Skin epidermis (tissue), 12 donors: ENCODE data around the gene RRP1.
A peak's percentile ranks its signal among the peaks of the same experiment; 100 is the strongest.

ENCODE experiments used
- H3K27ac ChIP-seq, 21 experiments: fragments of 200-600 bp; sonication (generic) in 11 of 21; one replicate each; pipeline ENCODE4 v1.5.0; 2020; ENCODE audit warnings: mild to moderate bottlenecking in 3 of 21, inconsistent platforms in 2 of 21, moderate library complexity in 2 of 21
- H3K4me3 ChIP-seq, 7 experiments: fragments of 200-600 bp; sonication (generic) in 2 of 7; one replicate each; pipeline ENCODE4 v1.5.0; 2020; ENCODE audit warnings: inconsistent platforms in 2 of 7, mild to moderate bottlenecking in 2 of 7, moderate library complexity in 1 of 7

The RRP1 gene

DNA sequence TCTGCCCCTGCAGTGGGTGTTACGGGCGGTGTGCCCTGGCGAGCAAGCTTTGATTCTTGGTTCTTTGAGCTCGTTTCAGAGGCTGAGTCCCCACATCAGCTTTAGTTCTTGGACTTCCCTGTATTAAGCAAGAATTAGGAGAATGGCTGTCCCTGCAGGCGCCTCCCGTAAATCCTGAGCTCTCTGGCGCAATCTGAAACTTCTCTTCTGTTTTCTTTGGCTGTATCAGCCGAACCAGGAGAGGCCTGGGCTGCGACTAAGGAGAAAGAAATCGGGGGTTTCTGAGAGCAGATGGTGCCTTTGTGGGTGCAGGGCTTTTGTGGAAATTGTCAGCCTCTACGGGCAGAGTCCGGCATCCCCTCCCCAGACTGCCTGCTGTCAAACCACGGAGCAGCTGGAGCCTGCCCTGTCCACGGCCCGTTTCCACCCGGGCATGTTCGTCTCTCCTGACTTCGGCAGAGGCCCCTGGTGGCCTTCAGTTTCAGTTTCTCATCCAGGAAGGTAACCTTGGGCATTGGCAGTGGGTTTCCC is 31.2 kb upstream of the RRP1 start:
- Histone ChIP-seq H3K4me3 (peak overlapping the region in 1 of 7 experiments; percentile 5), H3K27ac (peak overlapping the region in 19 of 21 experiments; percentile 37 to 85 (median 70))

GRCh38 chr21:43758811-43759210 is 30.6 kb upstream of the RRP1 start:
- no peak overlapping the region for H3K4me3 ChIP-seq
- peak overlapping the region in 13 of 21 experiments; percentile 43 to 85 (median 72) for H3K27ac ChIP-seq

DNA sequence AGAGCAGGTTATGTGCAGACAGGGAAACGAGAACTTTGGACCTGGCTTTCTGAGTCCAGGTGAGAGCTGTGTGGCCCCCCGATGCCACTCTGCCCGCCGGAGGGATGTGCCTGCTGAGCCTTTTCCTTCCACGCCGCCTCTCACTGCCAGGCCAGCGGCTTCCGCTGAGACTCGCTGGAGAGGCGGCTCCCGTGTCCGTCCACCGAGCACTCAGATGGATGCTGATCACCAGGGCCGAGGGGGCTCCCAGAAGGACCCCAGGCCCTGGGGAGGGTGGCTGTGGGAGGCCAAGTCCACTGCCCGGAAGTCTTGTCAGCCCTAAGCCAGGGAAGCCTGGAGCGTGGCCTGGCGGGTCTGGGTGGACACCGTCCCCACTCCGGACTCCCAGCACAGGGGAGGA is 29.7 kb upstream of the RRP1 start:
- Histone ChIP-seq H3K27ac (peak overlapping the region in 8 of 21 experiments; percentile 43 to 85 (median 80)), H3K4me3 (no peak overlapping the region)

- Histone ChIP-seq H3K4me3 (no peak overlapping the region), H3K27ac (no peak overlapping the region)
Observed at GRCh38 chr21:43760391-43760958, 28.9 kb upstream of the RRP1 start.

DNA sequence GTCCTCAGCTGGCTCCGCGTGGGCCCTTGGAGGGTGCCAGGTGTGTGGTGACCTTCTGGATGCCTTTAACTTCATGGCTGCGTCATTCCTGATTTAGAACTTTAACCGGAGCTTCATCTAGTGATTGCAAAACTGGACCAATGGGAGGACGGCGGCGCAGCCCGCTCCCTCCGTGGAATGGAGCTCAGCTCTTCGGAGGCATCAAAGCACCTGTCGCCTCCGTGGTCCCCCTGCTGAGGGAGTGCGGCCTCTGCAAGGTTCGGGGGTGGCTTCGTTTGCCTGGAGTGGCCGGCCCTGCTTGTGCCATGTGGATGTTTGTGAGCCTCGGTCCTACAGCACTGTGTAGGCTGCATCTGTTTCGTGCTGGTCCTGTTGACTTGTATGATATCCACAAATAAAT is 27.5 kb upstream of the RRP1 start:
- Histone ChIP-seq H3K4me3 (no peak overlapping the region), H3K27ac (peak overlapping the region in 6 of 21 experiments; percentile 8 to 73 (median 38))

DNA sequence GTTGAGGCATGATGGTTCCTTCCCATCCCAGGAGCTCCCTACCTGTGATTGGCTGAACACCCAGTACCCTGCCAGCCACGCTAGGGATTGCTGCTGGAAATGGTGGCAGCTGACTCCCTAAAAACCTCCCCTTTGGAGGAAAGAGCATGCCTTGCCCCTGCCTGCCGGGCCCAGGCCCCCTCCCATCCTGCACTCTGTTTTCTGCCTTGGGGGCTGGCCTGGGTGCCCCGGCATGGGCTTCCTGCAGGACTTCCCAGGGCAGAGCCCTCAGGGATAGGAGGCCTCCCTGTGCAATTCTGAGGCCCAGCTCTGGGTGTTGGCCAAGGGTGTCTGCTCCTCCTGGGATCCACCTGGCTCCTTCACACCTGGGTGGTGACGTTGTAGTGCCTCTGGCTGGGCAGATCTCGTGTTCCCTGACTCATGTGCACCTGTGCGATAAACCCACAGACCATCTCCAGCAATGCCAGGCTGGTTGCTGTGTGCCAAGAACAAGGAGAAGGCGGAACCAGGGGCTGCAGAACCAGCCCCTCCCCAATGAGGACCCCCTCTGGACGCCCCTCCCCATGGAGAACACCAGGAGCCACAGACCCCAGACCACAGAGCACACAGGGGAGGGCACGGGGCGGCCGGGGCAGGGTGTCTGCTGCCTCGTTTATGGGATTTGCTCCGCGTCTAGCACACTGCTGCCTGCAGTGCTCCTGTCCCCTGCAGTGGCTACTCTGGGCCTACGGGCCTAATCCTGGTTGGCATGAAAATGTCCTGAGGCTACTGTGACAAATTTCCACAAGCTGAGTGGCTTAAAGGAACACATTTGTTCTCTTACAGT is 26.9 kb upstream of the RRP1 start:
- no peak overlapping the region for H3K4me3 ChIP-seq
- peak overlapping the region in 7 of 21 experiments; percentile 8 to 73 (median 45) for H3K27ac ChIP-seq

DNA sequence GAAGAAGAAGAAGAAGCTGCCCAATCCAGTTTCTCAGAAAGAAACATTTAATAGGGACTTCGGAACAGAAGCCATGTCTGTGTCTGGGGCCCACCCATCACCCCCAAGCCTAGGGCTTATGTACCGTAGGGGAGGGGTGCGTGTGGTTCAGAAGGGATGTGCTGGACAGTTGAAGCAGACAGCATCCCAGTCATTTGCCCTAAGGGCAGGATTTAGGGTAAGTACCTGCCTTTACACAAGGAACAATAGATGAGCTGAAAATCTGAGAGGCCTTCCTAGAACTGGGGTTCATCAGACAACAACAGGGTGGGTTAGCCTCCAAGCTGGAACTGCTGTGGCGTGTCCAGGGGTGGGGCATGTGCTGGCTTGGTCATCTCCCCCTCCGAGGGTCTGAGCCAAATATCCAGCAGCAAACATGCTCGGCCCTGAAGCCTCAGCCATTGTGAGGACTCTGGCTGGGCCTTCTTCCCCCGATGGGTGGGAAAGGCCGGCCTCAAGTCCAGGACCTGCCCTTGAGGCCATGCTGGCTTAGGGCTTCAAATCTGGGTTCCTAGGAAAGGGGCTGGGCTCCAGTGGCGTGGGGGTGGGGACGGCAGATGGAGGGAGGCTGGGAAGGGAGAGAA is 25.4 kb upstream of the RRP1 start:
- Histone ChIP-seq H3K27ac (peak overlapping the region in 6 of 21 experiments; percentile 14 to 67 (median 30)), H3K4me3 (no peak overlapping the region)

DNA sequence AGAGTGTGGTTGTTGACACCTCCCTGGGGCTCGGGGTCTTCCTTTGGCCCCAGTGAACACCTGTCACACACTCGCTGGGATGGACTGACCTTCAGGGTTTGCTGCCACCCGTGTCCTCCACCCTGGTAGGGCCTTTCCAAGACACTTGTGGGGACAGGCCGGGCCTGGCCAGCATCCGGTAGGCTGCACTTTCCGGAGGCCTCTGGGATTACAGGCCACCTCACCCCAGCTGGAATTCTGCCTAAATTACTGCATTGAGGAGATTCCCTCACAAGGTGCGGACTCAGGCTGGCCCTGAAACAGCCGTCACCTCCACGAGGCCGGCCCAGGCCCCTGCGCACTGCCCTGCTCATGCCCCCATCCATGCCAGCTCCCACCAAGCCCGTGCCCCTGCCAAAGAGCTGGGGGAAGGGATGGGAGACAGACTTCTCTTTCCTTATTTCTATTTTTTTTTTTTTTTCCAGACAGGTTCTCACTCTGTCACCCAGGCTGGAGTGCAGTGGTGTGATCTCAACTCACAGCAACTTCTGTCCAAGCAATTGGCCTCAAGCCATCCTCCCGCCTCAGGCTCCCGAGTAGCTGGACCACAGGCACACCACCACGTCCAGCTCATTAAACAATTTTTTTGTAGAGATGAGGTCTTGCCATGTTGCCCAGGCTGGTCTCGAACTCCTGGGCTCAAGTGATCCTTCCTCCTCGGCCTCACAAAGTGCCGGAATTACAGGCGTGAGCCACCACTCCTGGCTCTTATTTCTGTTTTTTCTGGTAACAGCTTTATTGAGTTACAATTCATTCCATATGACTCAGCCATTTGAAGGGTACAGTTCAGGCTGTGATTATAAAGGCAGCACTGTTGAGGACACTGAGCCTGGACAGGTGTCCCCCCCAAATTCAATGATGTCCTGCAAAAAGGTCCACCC is 24.5 kb upstream of the RRP1 start:
- Histone ChIP-seq H3K4me3 (no peak overlapping the region), H3K27ac (peak overlapping the region in 6 of 21 experiments; percentile 16 to 67 (median 30))

- no peak overlapping the region for H3K4me3 ChIP-seq
- H3K27ac ChIP-seq = peak overlapping the region in 3 of 21 experiments; percentile 72 to 75 (median 73)
Observed at GRCh38 chr21:43766734-43767497, 22.5 kb upstream of the RRP1 start.

- H3K4me3 ChIP-seq = no peak overlapping the region
- peak overlapping the region in 19 of 21 experiments; percentile 15 to 79 (median 56) for H3K27ac ChIP-seq
Observed at GRCh38 chr21:43767498-43767983, 21.8 kb upstream of the RRP1 start.

GRCh38 chr21:43767984-43768867 is 21.2 kb upstream of the RRP1 start:
- H3K27ac ChIP-seq = peak overlapping the region in 20 of 21 experiments; percentile 15 to 79 (median 54)
- no peak overlapping the region for H3K4me3 ChIP-seq

GRCh38 chr21:43768868-43769167 is 20.6 kb upstream of the RRP1 start:
- peak overlapping the region in 12 of 21 experiments; percentile 15 to 79 (median 72) for H3K27ac ChIP-seq
- no peak overlapping the region for H3K4me3 ChIP-seq

DNA sequence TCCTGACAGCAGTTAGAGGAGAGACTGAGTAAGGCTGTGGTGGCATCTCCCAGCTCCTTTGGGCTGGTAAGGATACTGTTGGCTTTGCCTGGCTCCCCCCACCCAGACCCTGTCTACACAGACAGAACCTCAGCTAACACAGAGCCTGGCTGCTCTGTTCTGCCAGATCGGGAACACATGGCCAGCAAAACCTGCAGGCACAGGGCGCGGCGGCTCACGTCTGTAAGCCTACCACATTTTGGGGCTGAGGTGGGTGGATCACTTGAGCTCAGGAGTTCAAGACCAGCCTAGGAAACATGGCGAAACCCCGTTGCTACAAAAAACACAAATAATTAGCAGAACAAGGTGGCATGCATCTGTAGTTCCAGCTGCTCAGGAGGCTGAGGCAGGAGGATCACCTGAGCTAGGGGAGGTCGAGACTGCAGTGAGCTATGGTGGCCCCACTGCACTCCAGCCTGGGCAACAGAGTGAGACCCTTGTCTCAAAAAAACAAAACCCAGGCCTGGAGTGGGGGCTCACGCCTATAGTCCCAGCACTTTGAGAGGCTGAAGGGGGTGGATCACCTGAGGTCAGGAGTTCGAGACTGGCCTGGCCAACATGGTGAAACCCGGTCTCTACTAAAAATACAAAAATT is 19.9 kb upstream of the RRP1 start:
- H3K4me3 ChIP-seq = no peak overlapping the region
- peak overlapping the region in 1 of 21 experiments; percentile 78 for H3K27ac ChIP-seq

- Histone ChIP-seq H3K27ac (no peak overlapping the region), H3K4me3 (no peak overlapping the region)
Observed at GRCh38 chr21:43770066-43770655, 19.2 kb upstream of the RRP1 start.

- Histone ChIP-seq H3K4me3 (no peak overlapping the region), H3K27ac (peak overlapping the region in 7 of 21 experiments; percentile 11 to 53 (median 37))
Observed at GRCh38 chr21:43771199-43771675, 18.1 kb upstream of the RRP1 start.

GRCh38 chr21:43771698-43772424 is 17.5 kb upstream of the RRP1 start:
- Histone ChIP-seq H3K4me3 (no peak overlapping the region), H3K27ac (peak overlapping the region in 7 of 21 experiments; percentile 8 to 39 (median 37))
